H1 (cell line): ENCODE results near the gene E2F2. TPM values are rescaled to one million over a fixed set of nuclear protein-coding genes. Genes with fewer than 3 reads are reported as not detected.

Experiments
- ASH2L ChIP-seq: fragments of 200-600, 300-600 bp; sonication (generic); IDR thresholded peaks from one replicate; pipeline ENCODE4 v1.7.1; 2017; ENCODE audit warnings: low read length
- BACH1 ChIP-seq: IDR thresholded peaks from 2 replicates; pipeline ENCODE4 v1.6.1; 2012; ENCODE audit warnings: low read length, improper control_type of control experiment
- CREB1 ChIP-seq: IDR thresholded peaks from 2 replicates; pipeline ENCODE4 v1.6.1; 2012; ENCODE audit warnings: inconsistent platforms
- EP300 ChIP-seq, 2 experiments: IDR thresholded peaks; 1 replicate in 1 of 2; 2 replicates in 1 of 2; pipeline ENCODE4 v1.6.1; 2011 to 2012; ENCODE audit warnings: low read depth in 2 of 2, low read length in 2 of 2, mild to moderate bottlenecking in 2 of 2, borderline replicate concordance in 1 of 2, inconsistent platforms in 1 of 2, moderate library complexity in 1 of 2
- EZH2 ChIP-seq: fragments of 200-600 bp; sonication (generic); IDR thresholded peaks from 2 replicates; pipeline ENCODE4 v1.7.1; 2012; ENCODE audit warnings: low read depth, mild to moderate bottlenecking, moderate library complexity, low read length, inconsistent platforms; ENCODE audit not compliant: severe bottlenecking
- FOSL1 ChIP-seq: IDR thresholded peaks from 2 replicates; pipeline ENCODE4 v1.6.1; 2011; ENCODE audit warnings: mild to moderate bottlenecking, low read depth, low read length, moderate library complexity; ENCODE audit not compliant: insufficient read depth
- HDAC6 ChIP-seq: IDR thresholded peaks from one replicate; pipeline ENCODE4 v1.7.1; 2012; ENCODE audit warnings: low read depth, mild to moderate bottlenecking, inconsistent platforms, low read length, moderate library complexity
- KDM4A ChIP-seq: IDR thresholded peaks from one replicate; pipeline ENCODE4 v1.7.1; 2012; ENCODE audit warnings: low read depth, mild to moderate bottlenecking, moderate library complexity, low read length, inconsistent platforms; ENCODE audit not compliant: severe bottlenecking
- KDM5A ChIP-seq: fragments of 200-600 bp; IDR thresholded peaks from 2 replicates; pipeline ENCODE4 v1.7.1; 2012; ENCODE audit warnings: mild to moderate bottlenecking, low read length, inconsistent platforms, mixed read lengths
- MAFK ChIP-seq: IDR thresholded peaks from 2 replicates; pipeline ENCODE4 v1.6.1; 2012; ENCODE audit warnings: low read depth, mild to moderate bottlenecking, improper control_type of control experiment, low read length
- POLR2A ChIP-seq, 2 experiments: IDR thresholded peaks; 1 replicate in 1 of 2; 2 replicates in 1 of 2; pipeline ENCODE4 v1.6.1; 2011; ENCODE audit warnings: low read depth in 2 of 2, low read length in 2 of 2, mild to moderate bottlenecking in 2 of 2; ENCODE audit errors: control extremely low read depth in 1 of 2
- RBBP5 ChIP-seq: IDR thresholded peaks from 2 replicates; pipeline ENCODE4 v1.7.1; 2012; ENCODE audit warnings: low read depth, mild to moderate bottlenecking, inconsistent platforms, low read length, moderate library complexity, borderline replicate concordance
- RFX5 ChIP-seq: IDR thresholded peaks from 2 replicates; pipeline ENCODE4 v1.6.1; 2011; ENCODE audit warnings: low read depth, low read length, improper control_type of control experiment, borderline replicate concordance
- SAP30 ChIP-seq: fragments of 300-600 bp; sonication (generic); IDR thresholded peaks from 2 replicates; pipeline ENCODE4 v1.7.1; 2012; ENCODE audit warnings: low read length, moderate library complexity, mild to moderate bottlenecking, inconsistent platforms; ENCODE audit not compliant: insufficient read depth, insufficient replicate concordance
- SIRT6 ChIP-seq: IDR thresholded peaks from one replicate; pipeline ENCODE4 v1.7.1; 2012; ENCODE audit warnings: low read length, inconsistent platforms
- SIX5 ChIP-seq: IDR thresholded peaks from 2 replicates; pipeline ENCODE4 v1.6.1; 2011; ENCODE audit warnings: mild to moderate bottlenecking, low read depth, low read length
- SP2 ChIP-seq: IDR thresholded peaks from 2 replicates; pipeline ENCODE4 v1.6.1; 2012; ENCODE audit warnings: mild to moderate bottlenecking, low read length, inconsistent platforms
- USF2 ChIP-seq: IDR thresholded peaks from 2 replicates; pipeline ENCODE4 v1.6.1; 2011; ENCODE audit warnings: low read length, improper control_type of control experiment
- polyA plus RNA-seq, 7 experiments: library from polyadenylated mRNA; depleted of rRNA in 3 of 7; stranded (reverse) in 5 of 7; unstranded in 2 of 7; fragments of >200 nt in 5 of 7; fragments of 200-250 nt in 2 of 7; gene quantifications; 1 replicate in 5 of 7; 2 replicates in 1 of 7; 4 replicates in 1 of 7; pipeline versions ENCODE4 v1.2.1 to v1.2.3, GENCODE V29; 2011 to 2013; ENCODE audit warnings: missing spikeins in 2 of 7, mixed read lengths in 2 of 7
- total RNA-seq: library from RNA; stranded (reverse); fragmentation: NEBNext Ultra II Directional; extraction: Animal tissue kit (Norgen Biotek cat#: 25700); gene quantifications from 2 replicates; pipeline ENCODE4 v1.2.1, GENCODE V29; 2021
- TF ChIP-seq, protein P1 (sequence below): IDR thresholded peaks from 2 replicates; pipeline ENCODE4 v1.6.1; 2012; ENCODE audit warnings: low read length, inconsistent platforms
- TF ChIP-seq, protein P2 (sequence below): IDR thresholded peaks from 2 replicates; pipeline ENCODE4 v1.6.1; 2011; ENCODE audit warnings: low read depth, mild to moderate bottlenecking, low read length; ENCODE audit not compliant: insufficient read depth

E2F2 gene
- total and polyA plus RNA-seq, 2 of the 8 experiments (the other 6 are each of a cell fraction or from before 2014, with no cell fraction given): 1.8 to 7.0 TPM

DNA sequence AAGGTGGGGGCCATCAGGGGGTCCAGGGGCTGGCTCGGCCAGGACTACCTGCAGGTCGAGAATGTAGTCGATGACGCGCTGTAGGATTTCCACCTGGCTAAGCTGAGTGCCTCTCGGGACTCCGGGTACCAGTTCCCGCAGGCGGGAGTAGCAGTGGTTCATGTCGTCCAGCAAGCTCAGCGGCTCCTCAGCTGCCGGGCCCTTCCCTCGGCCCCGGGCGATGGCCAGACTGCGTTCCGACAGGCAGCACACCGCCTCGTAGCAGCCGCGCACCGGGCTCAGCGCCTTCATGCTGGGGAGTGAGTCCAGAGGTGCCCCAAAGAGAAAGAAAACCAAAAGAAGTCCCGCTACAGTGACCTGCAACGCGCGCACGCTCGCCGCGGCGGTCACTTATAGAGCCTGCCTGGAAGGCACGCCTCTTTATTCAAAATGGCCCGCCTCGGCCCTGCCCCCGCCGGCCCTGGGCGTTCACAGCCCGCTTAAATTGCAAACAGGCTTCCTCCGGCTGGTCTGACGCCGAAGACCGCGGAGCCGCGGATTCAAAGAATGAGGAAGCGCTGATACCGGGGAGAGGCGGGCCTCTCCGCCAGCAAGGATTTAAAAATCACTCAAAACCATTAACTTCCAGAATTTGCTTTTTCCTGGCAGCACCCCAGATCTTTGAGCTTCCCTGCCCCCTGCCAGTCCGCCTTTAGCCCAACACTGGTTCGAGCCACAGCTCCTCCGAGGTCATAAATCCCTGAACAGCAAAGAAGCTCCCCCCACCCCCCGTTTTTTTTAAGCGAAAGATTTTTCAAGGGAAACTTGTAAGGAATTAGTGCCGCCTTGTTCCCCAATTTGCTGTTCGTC lies 28.3 kb upstream of the E2F2 start, which contains the start of gene ID3 (continued):
- TF ChIP-seq EZH2 (no peak), KDM4A (peak; percentile 17), SIX5 (no peak), EP300 (IDR thresholded peaks at IDR 0.05; ENCODE audit: borderline replicate concordance in 1 of 2, low read depth in 2 of 2, low read length in 2 of 2) (no peak; a peak in 1 of 3 replicates), ASH2L (peak; percentile 47), RFX5 (no peak), SP2 (no peak), SAP30 (no peak), BACH1 (no peak), POLR2A (IDR thresholded peaks at IDR 0.05; ENCODE audit: control extremely low read depth in 1 of 2, low read depth in 2 of 2, low read length in 2 of 2) (peak; percentile 96 to 97), USF2 (no peak), RBBP5 (peak; percentile 13; the same call in 1 of the 2 replicates), MAFK (no peak), HDAC6 (no peak), SIRT6 (no peak), KDM5A (no peak), CREB1 (no peak), FOSL1 (no peak)
- TF ChIP-seq, protein P1, sequence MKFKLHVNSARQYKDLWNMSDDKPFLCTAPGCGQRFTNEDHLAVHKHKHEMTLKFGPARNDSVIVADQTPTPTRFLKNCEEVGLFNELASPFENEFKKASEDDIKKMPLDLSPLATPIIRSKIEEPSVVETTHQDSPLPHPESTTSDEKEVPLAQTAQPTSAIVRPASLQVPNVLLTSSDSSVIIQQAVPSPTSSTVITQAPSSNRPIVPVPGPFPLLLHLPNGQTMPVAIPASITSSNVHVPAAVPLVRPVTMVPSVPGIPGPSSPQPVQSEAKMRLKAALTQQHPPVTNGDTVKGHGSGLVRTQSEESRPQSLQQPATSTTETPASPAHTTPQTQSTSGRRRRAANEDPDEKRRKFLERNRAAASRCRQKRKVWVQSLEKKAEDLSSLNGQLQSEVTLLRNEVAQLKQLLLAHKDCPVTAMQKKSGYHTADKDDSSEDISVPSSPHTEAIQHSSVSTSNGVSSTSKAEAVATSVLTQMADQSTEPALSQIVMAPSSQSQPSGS: no peak
- TF ChIP-seq, protein P2, sequence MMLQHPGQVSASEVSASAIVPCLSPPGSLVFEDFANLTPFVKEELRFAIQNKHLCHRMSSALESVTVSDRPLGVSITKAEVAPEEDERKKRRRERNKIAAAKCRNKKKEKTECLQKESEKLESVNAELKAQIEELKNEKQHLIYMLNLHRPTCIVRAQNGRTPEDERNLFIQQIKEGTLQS: no peak
